Endothelial cell of umbilical vein (primary cell): ENCODE results near the gene OPCML. TPM values are rescaled to one million over a fixed set of nuclear protein-coding genes. Genes with fewer than 3 reads are reported as not detected.

Experiments
- BruUV-seq: library from RNA; stranded (reverse); fragments of 400-500 nt; replicated peaks from 2 replicates; lab custom pipeline; 2021; lab: Mats Ljungman, UMichigan
- CTCF ChIA-PET: fragments of 300-600, 350-600 bp; sonication (Branson Sonifier 250); formaldehyde crosslinking; loops from one replicate; lab custom pipeline; 2021; ENCODE audit warnings: antibody characterized with exemption, inconsistent platforms; lab: Charles Lee
- POLR2A ChIA-PET: fragments of 300-600, 350-600 bp; sonication (Branson Sonifier 250); formaldehyde crosslinking; loops from one replicate; lab custom pipeline; 2021; ENCODE audit warnings: antibody characterized with exemption, inconsistent platforms; lab: Charles Lee
- DNase-seq: peaks from one replicate; pipeline ENCODE4 v3.0.0-alpha.2; 2011; ENCODE audit warnings: low read depth, low spot score
- FAIRE-seq: peaks from 2 replicates; lab custom pipeline; 2011; peaks lifted over from hg19 to GRCh38; lab: Jason Lieb, UNC
- H2AFZ ChIP-seq: 2 replicates; pipeline ENCODE4 v1.6.0; 2012; ENCODE audit warnings: low read depth, low read length, control low read depth, inconsistent platforms
- H3K27ac ChIP-seq: 2 replicates; pipeline ENCODE4 v1.5.1; 2011; ENCODE audit warnings: low read depth, mild to moderate bottlenecking, control low read depth, low read length, moderate library complexity; ENCODE audit not compliant: insufficient read depth
- H3K27me3 ChIP-seq, 2 experiments: 2 replicates each; pipeline versions ENCODE4 v1.6.0 to v1.6.1; 2011; ENCODE audit warnings: low read length in 2 of 2, mixed read lengths in 1 of 2; ENCODE audit not compliant: control insufficient read depth in 2 of 2, insufficient read depth in 2 of 2
- H3K36me3 ChIP-seq, 2 experiments: 2 replicates in 1 of 2; 3 replicates in 1 of 2; pipeline ENCODE4 v1.5.1; 2011; ENCODE audit warnings: low read length in 2 of 2, mild to moderate bottlenecking in 1 of 2, moderate library complexity in 1 of 2; ENCODE audit not compliant: control insufficient read depth in 2 of 2, insufficient read depth in 2 of 2; ENCODE audit errors: extremely low read depth in 1 of 2
- H3K4me1 ChIP-seq: 3 replicates; pipeline ENCODE4 v1.5.1; 2011; ENCODE audit warnings: mild to moderate bottlenecking, low read length; ENCODE audit not compliant: control insufficient read depth, insufficient read depth; ENCODE audit errors: extremely low read depth
- H3K4me2 ChIP-seq: 2 replicates; pipeline ENCODE4 v1.6.1; 2011; ENCODE audit warnings: low read length, control low read depth, mixed read lengths; ENCODE audit not compliant: insufficient read depth
- H3K4me3 ChIP-seq, 3 experiments: fragments of 200-600 bp in 1 of 3; sonication (generic), shearing (Covaris generic) in 1 of 3; replicated peaks in 1 of 3; 2 replicates each; pipeline ENCODE4 v1.5.1; 2011 to 2016; ENCODE audit warnings: control low read depth in 3 of 3, low read length in 3 of 3, mild to moderate bottlenecking in 2 of 3, inconsistent platforms in 1 of 3, low read depth in 1 of 3, moderate library complexity in 1 of 3; ENCODE audit not compliant: insufficient read depth in 1 of 3
- H3K79me2 ChIP-seq: 2 replicates; pipeline ENCODE4 v1.6.0; 2012; ENCODE audit warnings: low read length, inconsistent platforms; ENCODE audit not compliant: control insufficient read depth, insufficient read depth
- H3K9ac ChIP-seq: replicated peaks from 2 replicates; pipeline ENCODE3; 2011; ENCODE audit warnings: low read length, control low read depth; ENCODE audit not compliant: insufficient read depth; ENCODE audit errors: extremely low read depth
- H3K9me1 ChIP-seq: replicated peaks from 3 replicates; pipeline ENCODE4 v1.6.0; 2011; ENCODE audit warnings: mild to moderate bottlenecking, low read length; ENCODE audit not compliant: control insufficient read depth, insufficient read depth; ENCODE audit errors: extremely low read depth
- H3K9me3 ChIP-seq: replicated peaks from 2 replicates; pipeline ENCODE4 v1.5.1; 2012; ENCODE audit warnings: low read length, inconsistent platforms; ENCODE audit not compliant: control insufficient read depth, insufficient read depth
- H4K20me1 ChIP-seq: replicated peaks from 2 replicates; pipeline ENCODE3; 2011; ENCODE audit warnings: mild to moderate bottlenecking, low read length; ENCODE audit not compliant: control insufficient read depth, insufficient read depth; ENCODE audit errors: extremely low read depth
- EZH2 ChIP-seq: IDR thresholded peaks from 2 replicates; pipeline ENCODE4 v1.6.1; 2012; ENCODE audit warnings: borderline replicate concordance, low read depth, mild to moderate bottlenecking, moderate library complexity, low read length, inconsistent platforms; ENCODE audit not compliant: severe bottlenecking
- FOS ChIP-seq: IDR thresholded peaks from 2 replicates; pipeline ENCODE4 v1.6.1; 2011; ENCODE audit warnings: mild to moderate bottlenecking, low read length, moderate library complexity, borderline replicate concordance; ENCODE audit not compliant: insufficient read depth
- GATA2 ChIP-seq: IDR thresholded peaks from 2 replicates; pipeline ENCODE4 v1.7.0; 2011; ENCODE audit warnings: low read depth, mild to moderate bottlenecking, moderate library complexity, mixed read lengths, low read length; ENCODE audit not compliant: insufficient read length, insufficient read depth
- JUN ChIP-seq: IDR thresholded peaks from 2 replicates; pipeline ENCODE4 v1.6.1; 2011; ENCODE audit warnings: borderline replicate concordance, low read depth; ENCODE audit not compliant: insufficient read length, insufficient read depth
- MYC ChIP-seq: IDR thresholded peaks from one replicate; pipeline ENCODE4 v1.6.1; 2011; ENCODE audit warnings: mild to moderate bottlenecking, low read depth, low read length
- POLR2A ChIP-seq: IDR thresholded peaks from 2 replicates; pipeline ENCODE4 v1.6.1; 2012; ENCODE audit warnings: low read depth, mild to moderate bottlenecking, control low read depth, low read length
- POLR2AphosphoS5 ChIP-seq: IDR thresholded peaks from 2 replicates; pipeline ENCODE4 v1.6.1; 2012; ENCODE audit warnings: low read depth, mild to moderate bottlenecking, control low read depth, low read length, moderate library complexity; ENCODE audit not compliant: insufficient read depth
- dilution Hi-C: fragments of 300-500 bp; cut with MboI; formaldehyde crosslinking; loops from one replicate; pipeline ENCODE4 v1.15.0; 2019; ENCODE audit warnings: low sequenced_read_pairs; ENCODE audit not compliant: extremely low pct_ligation_motif_present
- intact Hi-C: fragments of 100-400 bp; cut with micrococcal nuclease; formaldehyde crosslinking; loops from one replicate; pipeline ENCODE4 v1.10.0; 2022
- polyA plus RNA-seq, 4 experiments: library from polyadenylated mRNA; depleted of rRNA in 3 of 4; stranded (reverse) in 3 of 4; unstranded in 1 of 4; fragments of >200 nt; gene quantifications; 2 replicates each; pipeline versions ENCODE4 v1.2.1 to v1.2.3, GENCODE V29; 2011 to 2012; ENCODE audit warnings: missing spikeins in 1 of 4
- total RNA-seq: library from RNA; stranded (reverse); gene quantifications from 2 replicates; pipeline ENCODE4 v1.2.3, GENCODE V29; 2021
- TF ChIP-seq, protein P1 (sequence below): IDR thresholded peaks from 2 replicates; pipeline ENCODE4 v1.6.1; 2011; ENCODE audit not compliant: insufficient read depth, insufficient read length
- TF ChIP-seq, protein P2 (sequence below), 2 donors: IDR thresholded peaks; 1 replicate in 1 of 2; 2 replicates in 1 of 2; pipeline ENCODE4 v1.5.1; 2011; ENCODE audit warnings: low read length in 2 of 2, mild to moderate bottlenecking in 2 of 2, moderate library complexity in 2 of 2, control low read depth in 1 of 2, inconsistent platforms in 1 of 2, low read depth in 1 of 2; ENCODE audit not compliant: insufficient read depth in 1 of 2; ENCODE audit errors: extremely low read depth in 1 of 2

The OPCML gene
- total and polyA plus RNA-seq, 2 donors (not counting 3 experiments of a cell fraction or from before 2014, with no cell fraction given) = not detected

DNA sequence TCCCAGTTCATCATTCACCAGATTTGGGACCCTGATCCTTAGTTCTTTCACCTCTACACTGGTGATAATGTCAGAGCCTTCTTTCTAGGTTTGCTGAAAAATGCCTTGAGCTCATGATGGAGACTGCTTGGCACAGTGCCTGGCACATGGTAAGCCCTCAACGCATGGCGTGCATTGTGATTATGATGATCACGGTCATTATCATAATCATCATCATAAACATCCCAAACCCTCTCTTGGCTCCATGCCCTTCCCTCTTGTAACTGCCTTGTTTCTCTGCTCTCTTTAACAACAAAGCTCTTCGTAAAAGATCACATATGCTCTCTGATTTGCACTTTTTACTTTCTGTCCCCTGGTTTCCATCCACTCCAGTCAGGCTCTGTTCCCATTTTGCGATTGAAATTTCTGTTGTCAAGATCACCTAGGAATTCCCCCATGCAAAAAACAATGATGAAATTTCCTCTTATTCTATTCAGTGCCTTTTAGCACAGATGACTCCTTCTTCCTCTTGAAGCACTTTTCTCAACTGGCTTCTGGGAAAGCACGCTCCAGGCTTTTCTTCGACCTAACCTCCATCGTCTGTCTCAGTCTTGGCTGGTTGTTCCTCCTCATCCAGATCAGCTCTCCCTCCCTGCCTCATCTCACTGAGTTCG, 479.1 kb downstream of the OPCML start:
- TF ChIP-seq MYC = no peak
- intact Hi-C loops = no loop called here
- POLR2A ChIA-PET = no interaction called here
- Histone ChIP-seq H2AFZ (no peak overlapping the region), H3K27ac (no peak overlapping the region), H3K4me3 (no peak overlapping the region), H3K27me3 (no peaks in the 10 kb centered on the region), H3K79me2 (no peaks in the 10 kb centered on the region), H3K9me3 (no peaks in the 10 kb centered on the region), H3K4me1 (no peaks in the 10 kb centered on the region), H4K20me1 (no peaks in the 10 kb centered on the region), H3K4me2 (no peak overlapping the region), H3K9ac (no peak overlapping the region), H3K9me1 (no peaks in the 10 kb centered on the region), H3K36me3 (no peaks in the 10 kb centered on the region)
- dilution Hi-C loops = no loop called here
- no TSS peak for BruUV-seq
- FAIRE-seq (no peak), DNase-seq (no peak)
- CTCF ChIA-PET = no interaction called here

GRCh38 chr11:133052537-133052936, 479.8 kb downstream of the OPCML start:
- dilution Hi-C loops = no loop called here
- Histone ChIP-seq H3K27me3 (no peaks in the 10 kb centered on the region), H3K4me2 (no peak overlapping the region), H3K4me3 (no peak overlapping the region), H3K79me2 (no peaks in the 10 kb centered on the region), H3K9me3 (no peaks in the 10 kb centered on the region), H4K20me1 (no peaks in the 10 kb centered on the region), H3K4me1 (no peaks in the 10 kb centered on the region), H2AFZ (no peak overlapping the region), H3K9ac (no peak overlapping the region), H3K27ac (no peak overlapping the region), H3K9me1 (no peaks in the 10 kb centered on the region), H3K36me3 (no peaks in the 10 kb centered on the region)
- DNase-seq (no peak), FAIRE-seq (no peak)
- intact Hi-C loops = no loop called here
- BruUV-seq = no TSS peak
- TF ChIP-seq GATA2 (no peak), FOS (no peak), EZH2 (no peak), POLR2AphosphoS5 (no peak), JUN (no peak), MYC (no peak), POLR2A (no peak)
- TF ChIP-seq, protein P1, sequence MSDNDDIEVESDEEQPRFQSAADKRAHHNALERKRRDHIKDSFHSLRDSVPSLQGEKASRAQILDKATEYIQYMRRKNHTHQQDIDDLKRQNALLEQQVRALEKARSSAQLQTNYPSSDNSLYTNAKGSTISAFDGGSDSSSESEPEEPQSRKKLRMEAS = no peak
- TF ChIP-seq, protein P2, sequence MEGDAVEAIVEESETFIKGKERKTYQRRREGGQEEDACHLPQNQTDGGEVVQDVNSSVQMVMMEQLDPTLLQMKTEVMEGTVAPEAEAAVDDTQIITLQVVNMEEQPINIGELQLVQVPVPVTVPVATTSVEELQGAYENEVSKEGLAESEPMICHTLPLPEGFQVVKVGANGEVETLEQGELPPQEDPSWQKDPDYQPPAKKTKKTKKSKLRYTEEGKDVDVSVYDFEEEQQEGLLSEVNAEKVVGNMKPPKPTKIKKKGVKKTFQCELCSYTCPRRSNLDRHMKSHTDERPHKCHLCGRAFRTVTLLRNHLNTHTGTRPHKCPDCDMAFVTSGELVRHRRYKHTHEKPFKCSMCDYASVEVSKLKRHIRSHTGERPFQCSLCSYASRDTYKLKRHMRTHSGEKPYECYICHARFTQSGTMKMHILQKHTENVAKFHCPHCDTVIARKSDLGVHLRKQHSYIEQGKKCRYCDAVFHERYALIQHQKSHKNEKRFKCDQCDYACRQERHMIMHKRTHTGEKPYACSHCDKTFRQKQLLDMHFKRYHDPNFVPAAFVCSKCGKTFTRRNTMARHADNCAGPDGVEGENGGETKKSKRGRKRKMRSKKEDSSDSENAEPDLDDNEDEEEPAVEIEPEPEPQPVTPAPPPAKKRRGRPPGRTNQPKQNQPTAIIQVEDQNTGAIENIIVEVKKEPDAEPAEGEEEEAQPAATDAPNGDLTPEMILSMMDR (IDR thresholded peaks at IDR 0.05; ENCODE audit: extremely low read depth in 1 of 2, insufficient read depth in 1 of 2, low read depth in 1 of 2, low read length in 2 of 2) = no peak
- CTCF ChIA-PET = no interaction called here
- POLR2A ChIA-PET = no interaction called here
